IMR-90 (cell line): ENCODE data around the gene GXYLT2. TPM values are rescaled to one million over a fixed set of nuclear protein-coding genes. Genes with fewer than 3 reads are reported as not detected.

Experiments
- ATAC-seq: fragments of 200-7000 bp; cut with Tn5 transposase; 2 replicates; pipeline ENCODE4 v1.9.1; 2020; ENCODE audit warnings: low read depth, mild to moderate bottlenecking, moderate library complexity
- BruUV-seq: library from RNA; stranded (reverse); fragments of 400-500 nt; replicated peaks from 2 replicates; lab custom pipeline; 2021; lab: Mats Ljungman, UMichigan
- CTCF ChIA-PET: fragments of 300-600 bp; formaldehyde crosslinking; extraction: SDS; loops from one replicate; lab custom pipeline; 2021; ENCODE audit warnings: antibody characterized with exemption; lab: Yijun Ruan, JAX
- POLR2A ChIA-PET: fragments of 300-600 bp; sonication (Branson Sonifier 250); formaldehyde crosslinking; loops from one replicate; lab custom pipeline; 2022; ENCODE audit warnings: antibody characterized with exemption; ENCODE audit not compliant: unreplicated experiment; lab: Charles Lee
- DNase-seq: peaks from one replicate; pipeline ENCODE4 v3.0.0; 2013
- H2AFZ ChIP-seq: replicated peaks from 2 replicates; pipeline ENCODE3; 2013; ENCODE audit warnings: low read length, mild to moderate bottlenecking; ENCODE audit not compliant: poor library complexity
- H2AK5ac ChIP-seq: 2 replicates; pipeline ENCODE4 v1.6.1; 2013; ENCODE audit warnings: low read depth, low read length, inconsistent platforms
- H2AK9ac ChIP-seq: replicated peaks from 2 replicates; pipeline ENCODE3; 2013; ENCODE audit warnings: mild to moderate bottlenecking, low read depth, low read length, moderate library complexity; ENCODE audit not compliant: poor library complexity
- H2BK120ac ChIP-seq: 2 replicates; pipeline ENCODE4 v1.6.1; 2013; ENCODE audit warnings: low read depth, low read length, inconsistent platforms
- H2BK15ac ChIP-seq: 3 replicates; pipeline ENCODE4 v1.6.1; 2013; ENCODE audit warnings: low read depth, low read length, inconsistent platforms
- H2BK20ac ChIP-seq: 2 replicates; pipeline ENCODE4 v1.6.1; 2013; ENCODE audit warnings: low read depth, mild to moderate bottlenecking, inconsistent platforms, low read length, moderate library complexity
- H2BK5ac ChIP-seq: 2 replicates; pipeline ENCODE4 v1.6.1; 2013; ENCODE audit warnings: mild to moderate bottlenecking, low read depth, low read length, inconsistent platforms; ENCODE audit not compliant: poor library complexity, severe bottlenecking
- H3K14ac ChIP-seq: replicated peaks from 2 replicates; pipeline ENCODE4 v1.6.1; 2013; ENCODE audit warnings: low read depth, low read length, inconsistent platforms
- H3K18ac ChIP-seq: 2 replicates; pipeline ENCODE4 v1.6.1; 2013; ENCODE audit warnings: low read depth, low read length, control low read depth
- H3K23ac ChIP-seq: 2 replicates; pipeline ENCODE4 v1.6.1; 2013; ENCODE audit warnings: low read depth, low read length, inconsistent platforms
- H3K27ac ChIP-seq: 2 replicates; pipeline ENCODE4 v1.5.1; 2013; ENCODE audit warnings: mild to moderate bottlenecking, control low read depth, low read length; ENCODE audit not compliant: insufficient read depth
- H3K27me3 ChIP-seq: 2 replicates; pipeline ENCODE4 v1.6.1; 2013; ENCODE audit warnings: low read length; ENCODE audit not compliant: control insufficient read depth, insufficient read depth
- H3K36me3 ChIP-seq: 2 replicates; pipeline ENCODE4 v1.6.1; 2013; ENCODE audit warnings: low read length, mixed read lengths; ENCODE audit not compliant: control insufficient read depth, insufficient read depth
- H3K4ac ChIP-seq: 2 replicates; pipeline ENCODE4 v1.6.1; 2013; ENCODE audit warnings: low read depth, low read length, inconsistent platforms
- H3K4me1 ChIP-seq: 2 replicates; pipeline ENCODE4 v1.6.1; 2013; ENCODE audit warnings: low read length, mixed read lengths; ENCODE audit not compliant: control insufficient read depth, insufficient read depth
- H3K4me2 ChIP-seq: 2 replicates; pipeline ENCODE4 v1.6.1; 2013; ENCODE audit warnings: low read depth, mild to moderate bottlenecking, control low read depth, low read length, moderate library complexity
- H3K4me3 ChIP-seq: 2 replicates; pipeline ENCODE4 v1.5.1; 2013; ENCODE audit warnings: low read depth, mild to moderate bottlenecking, control low read depth, low read length, moderate library complexity; ENCODE audit not compliant: insufficient read depth
- H3K56ac ChIP-seq: 2 replicates; pipeline ENCODE4 v1.6.1; 2013; ENCODE audit warnings: low read length, inconsistent platforms; ENCODE audit not compliant: insufficient read depth; ENCODE audit errors: extremely low read depth
- H3K79me1 ChIP-seq, 2 experiments: 2 replicates each; pipeline ENCODE4 v1.6.1; 2013; ENCODE audit warnings: low read length in 2 of 2, inconsistent platforms in 1 of 2, low read depth in 1 of 2
- H3K9ac ChIP-seq: 2 replicates; pipeline ENCODE4 v1.6.1; 2013; ENCODE audit warnings: low read depth, low read length, control low read depth
- H3K9me1 ChIP-seq: 2 replicates; pipeline ENCODE4 v1.6.1; 2013; ENCODE audit warnings: low read length, inconsistent platforms; ENCODE audit not compliant: insufficient read depth
- H3K9me3 ChIP-seq: 2 replicates; pipeline ENCODE4 v1.6.1; 2013; ENCODE audit warnings: low read length; ENCODE audit not compliant: control insufficient read depth, insufficient read depth
- H4K20me1 ChIP-seq: 2 replicates; pipeline ENCODE4 v1.6.1; 2013; ENCODE audit warnings: low read length, inconsistent platforms; ENCODE audit not compliant: insufficient read depth
- H4K5ac ChIP-seq: 2 replicates; pipeline ENCODE4 v1.6.1; 2013; ENCODE audit warnings: mild to moderate bottlenecking, low read depth, low read length, control low read depth
- H4K8ac ChIP-seq, 2 experiments: 2 replicates each; pipeline ENCODE4 v1.6.1; 2013; ENCODE audit warnings: low read depth in 2 of 2, low read length in 2 of 2, control low read depth in 1 of 2, inconsistent platforms in 1 of 2
- H4K91ac ChIP-seq: 2 replicates; pipeline ENCODE4 v1.6.1; 2013; ENCODE audit warnings: low read depth, low read length, inconsistent platforms; ENCODE audit not compliant: insufficient read depth
- BHLHE40 ChIP-seq: fragments of 150-350 bp; IDR thresholded peaks from 2 replicates; pipeline ENCODE4 v1.6.1; 2016; ENCODE audit warnings: mild to moderate bottlenecking, low read depth, low read length
- CEBPB ChIP-seq: IDR thresholded peaks from 2 replicates; pipeline ENCODE4 v1.6.1; 2012; ENCODE audit warnings: low read depth, low read length, improper control_type of control experiment
- CHD1 ChIP-seq: IDR thresholded peaks from 2 replicates; pipeline ENCODE4 v1.6.1; 2012; ENCODE audit warnings: low read depth, low read length, improper control_type of control experiment
- ELK1 ChIP-seq: fragments of 150-350 bp; IDR thresholded peaks from 2 replicates; pipeline ENCODE4 v1.6.1; 2016; ENCODE audit warnings: low read depth, mild to moderate bottlenecking, low read length, moderate library complexity, borderline replicate concordance
- FOS ChIP-seq: fragments of 150-350 bp; IDR thresholded peaks from 2 replicates; pipeline ENCODE4 v1.6.1; 2016; ENCODE audit warnings: low read depth, low read length
- MAFK ChIP-seq: IDR thresholded peaks from 2 replicates; pipeline ENCODE4 v1.6.1; 2012; ENCODE audit warnings: low read depth, low read length, improper control_type of control experiment
- MAZ ChIP-seq: IDR thresholded peaks from 2 replicates; pipeline ENCODE4 v1.6.1; 2012; ENCODE audit warnings: low read depth, mild to moderate bottlenecking, low read length, improper control_type of control experiment, moderate library complexity, borderline replicate concordance
- MXI1 ChIP-seq: IDR thresholded peaks from 2 replicates; pipeline ENCODE4 v1.6.1; 2012; ENCODE audit warnings: low read depth, mild to moderate bottlenecking, low read length, moderate library complexity, borderline replicate concordance
- NFE2L2 ChIP-seq: fragments of 150-350 bp; IDR thresholded peaks from 2 replicates; pipeline ENCODE4 v1.6.1; 2016; ENCODE audit warnings: low read depth, mild to moderate bottlenecking, low read length
- POLR2A ChIP-seq: IDR thresholded peaks from 2 replicates; pipeline ENCODE4 v1.6.1; 2012; ENCODE audit warnings: mild to moderate bottlenecking, low read depth, low read length
- RAD21 ChIP-seq: IDR thresholded peaks from 2 replicates; pipeline ENCODE4 v1.6.1; 2012; ENCODE audit warnings: low read length, improper control_type of control experiment
- RCOR1 ChIP-seq: IDR thresholded peaks from 2 replicates; pipeline ENCODE4 v1.6.1; 2012; ENCODE audit warnings: mild to moderate bottlenecking, low read length, improper control_type of control experiment; ENCODE audit not compliant: insufficient replicate concordance
- RFX5 ChIP-seq: IDR thresholded peaks from 2 replicates; pipeline ENCODE4 v1.8.0; 2012; ENCODE audit warnings: low read depth, mild to moderate bottlenecking, low read length, moderate library complexity
- SMC3 ChIP-seq: fragments of 150-350 bp; IDR thresholded peaks from 2 replicates; pipeline ENCODE4 v1.6.1; 2016; ENCODE audit warnings: low read depth, mild to moderate bottlenecking, antibody characterized with exemption, low read length, moderate library complexity
- USF2 ChIP-seq: fragments of 150-350 bp; IDR thresholded peaks from 2 replicates; pipeline ENCODE4 v1.6.1; 2017; ENCODE audit warnings: mild to moderate bottlenecking, antibody characterized with exemption, low read length, low read depth
- WGBS, 2 experiments: methylation state at CpG; one replicate each; pipeline versions ENCODE4 v1.1.5 to v1.1.7; 2013; ENCODE audit warnings: missing lambda C conversion rate in 2 of 2; ENCODE audit not compliant: insufficient read length in 1 of 2; ENCODE audit errors: extremely low coverage in 2 of 2; 5-methylcytosine and 5-hydroxymethylcytosine counted together
- dilution Hi-C: fragments of 300-500 bp; cut with HindIII; formaldehyde crosslinking; loops from one replicate; pipeline ENCODE4 v1.14.3; 2018; ENCODE audit warnings: low sequenced_read_pairs; ENCODE audit not compliant: unreplicated experiment
- in situ Hi-C: fragments of 300-500 bp; cut with MboI; formaldehyde crosslinking; loops from 3 replicates; pipeline ENCODE4 v1.14.3; 2019; ENCODE audit warnings: low sequenced_read_pairs, inconsistent platforms, mixed read lengths
- intact Hi-C: fragments of 100-400 bp; cut with micrococcal nuclease; formaldehyde crosslinking; loops from 2 replicates; pipeline ENCODE4 v1.10.0; 2022
- polyA plus RNA-seq, 3 experiments: library from polyadenylated mRNA; depleted of rRNA; stranded (reverse); fragments of >200 nt; gene quantifications; 2 replicates each; pipeline ENCODE4 v1.2.3, GENCODE V29; 2012; ENCODE audit warnings: low replicate concordance in 1 of 3
- total RNA-seq: library from RNA; depleted of rRNA; stranded (reverse); fragments of >200 nt; gene quantifications from 2 replicates; pipeline ENCODE4 v1.2.3, GENCODE V29; 2012
- TF ChIP-seq, protein P1 (sequence below): conservative IDR thresholded peaks from 2 replicates; pipeline ENCODE4 v1.5.1; 2012; ENCODE audit warnings: mild to moderate bottlenecking, low read depth, low read length, improper control_type of control experiment

GXYLT2 gene
- total and polyA plus RNA-seq, 2 of the 4 experiments (the other 2 are of a cell fraction) = 5.7 to 11.1 TPM

DNA sequence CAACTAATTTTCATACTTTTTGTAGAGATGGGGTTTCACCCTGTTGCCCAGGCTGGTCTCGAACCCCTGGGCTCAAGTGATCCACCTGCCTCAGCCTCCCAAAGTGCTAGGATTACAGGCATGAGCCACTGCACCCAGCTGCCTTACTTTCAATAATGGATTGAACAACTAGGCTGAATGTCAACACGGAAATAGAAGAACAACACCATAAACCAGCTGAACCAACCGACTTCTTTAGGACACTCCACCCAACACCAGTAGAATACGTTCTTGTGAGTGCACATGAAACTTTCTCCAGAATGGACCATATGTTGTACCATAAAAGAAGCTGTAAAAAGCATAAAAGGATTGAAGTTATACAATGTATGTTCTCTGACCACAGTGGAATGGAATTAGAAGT lies 42.9 kb downstream of the GXYLT2 start:
- CTCF ChIA-PET = no interaction called here
- WGBS, 2 experiments = no CpG with 5 or more reads among the region's 4 CpGs

More for the DNA sequence above, 42.9 kb downstream of the GXYLT2 start:
- Histone ChIP-seq H2BK5ac (no peak overlapping the region), H3K4me2 (no peak overlapping the region), H3K9ac (no peak overlapping the region), H3K14ac (no peak overlapping the region), H4K91ac (no peak overlapping the region), H3K27ac (no peak overlapping the region), H4K5ac (no peak overlapping the region), H3K79me1 (no peaks in the 10 kb centered on the region), H2BK15ac (no peak overlapping the region), H2BK120ac (no peak overlapping the region), H2BK20ac (no peak overlapping the region), H3K56ac (no peak overlapping the region), H3K4me1 (no peaks in the 10 kb centered on the region), H2AK9ac (no peak overlapping the region), H2AK5ac (no peak overlapping the region), H3K9me1 (no peaks in the 10 kb centered on the region), H3K23ac (no peak overlapping the region), H2AFZ (no peak overlapping the region), H4K20me1 (no peaks in the 10 kb centered on the region), H3K9me3 (peaks cover 3% of the 10 kb centered on the region), H3K4ac (no peak overlapping the region), H3K18ac (no peak overlapping the region), H3K36me3 (peaks cover 11% of the 10 kb centered on the region), H3K4me3 (no peak overlapping the region), H4K8ac (no peak overlapping the region), H3K27me3 (no peaks in the 10 kb centered on the region)
- TF ChIP-seq MAZ (no peak), FOS (no peak), RAD21 (no peak), CHD1 (no peak), RFX5 (no peak), ELK1 (no peak), BHLHE40 (no peak), POLR2A (no peak), USF2 (no peak), MAFK (no peak), RCOR1 (no peak), MXI1 (no peak), SMC3 (no peak), NFE2L2 (no peak), CEBPB (no peak)
- TF ChIP-seq, protein P1, sequence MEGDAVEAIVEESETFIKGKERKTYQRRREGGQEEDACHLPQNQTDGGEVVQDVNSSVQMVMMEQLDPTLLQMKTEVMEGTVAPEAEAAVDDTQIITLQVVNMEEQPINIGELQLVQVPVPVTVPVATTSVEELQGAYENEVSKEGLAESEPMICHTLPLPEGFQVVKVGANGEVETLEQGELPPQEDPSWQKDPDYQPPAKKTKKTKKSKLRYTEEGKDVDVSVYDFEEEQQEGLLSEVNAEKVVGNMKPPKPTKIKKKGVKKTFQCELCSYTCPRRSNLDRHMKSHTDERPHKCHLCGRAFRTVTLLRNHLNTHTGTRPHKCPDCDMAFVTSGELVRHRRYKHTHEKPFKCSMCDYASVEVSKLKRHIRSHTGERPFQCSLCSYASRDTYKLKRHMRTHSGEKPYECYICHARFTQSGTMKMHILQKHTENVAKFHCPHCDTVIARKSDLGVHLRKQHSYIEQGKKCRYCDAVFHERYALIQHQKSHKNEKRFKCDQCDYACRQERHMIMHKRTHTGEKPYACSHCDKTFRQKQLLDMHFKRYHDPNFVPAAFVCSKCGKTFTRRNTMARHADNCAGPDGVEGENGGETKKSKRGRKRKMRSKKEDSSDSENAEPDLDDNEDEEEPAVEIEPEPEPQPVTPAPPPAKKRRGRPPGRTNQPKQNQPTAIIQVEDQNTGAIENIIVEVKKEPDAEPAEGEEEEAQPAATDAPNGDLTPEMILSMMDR = no peak
- in situ Hi-C loops (no loop called here), dilution Hi-C loops (no loop called here), intact Hi-C loops (loop anchor here (5.0 kb wide), 1 partner anchor 263 kb away; no protein-coding TSS in a partner anchor)
- no peak for DNase-seq
- no TSS peak for BruUV-seq
- POLR2A ChIA-PET = no interaction called here
- no peak for ATAC-seq
